Sigmoid colon (tissue), 7 donors: ENCODE results near the gene NUCB1. TPM values are rescaled to one million over a fixed set of nuclear protein-coding genes. Genes with fewer than 3 reads are reported as not detected.
A peak's percentile ranks its signal among the peaks of the same experiment; 100 is the strongest.
"Not testable (repeated sequence)": the region's sequence is repeated elsewhere in the genome, so short reads cannot be mapped to it uniquely, and the experiment has no call there.

Source experiments
- DNase-seq: peaks from one replicate; pipeline ENCODE4 v3.0.0-alpha.2; 2019
- H3K27ac ChIP-seq, 4 donors: fragments of 200-600 bp; sonication (generic); one replicate each; pipeline ENCODE4 v1.5.1; 2016 to 2019; ENCODE audit warnings: mild to moderate bottlenecking in 1 of 4
- H3K27me3 ChIP-seq, 3 donors: fragments of 200-600 bp; sonication (generic); one replicate each; pipeline ENCODE4 v1.5.1; 2019; ENCODE audit warnings: mild to moderate bottlenecking in 1 of 3
- H3K36me3 ChIP-seq, 4 donors: fragments of 200-600 bp; sonication (generic); one replicate each; pipeline ENCODE4 v1.5.1; 2016 to 2019
- H3K4me1 ChIP-seq, 4 donors: fragments of 200-600 bp; sonication (generic); one replicate each; pipeline ENCODE4 v1.5.1; 2017 to 2019
- H3K4me3 ChIP-seq, 4 donors: fragments of 200-600 bp; sonication (generic); one replicate each; pipeline ENCODE4 v1.5.1; 2017 to 2019; ENCODE audit warnings: mild to moderate bottlenecking in 2 of 4, moderate library complexity in 1 of 4
- H3K9me3 ChIP-seq, 4 donors: fragments of 200-600 bp in 3 of 4; sonication (generic) in 3 of 4; one replicate each; pipeline versions ENCODE4 v1.5.1 to v1.6.1; 2013 to 2019
- CTCF ChIP-seq, 4 experiments: fragments of 450-650 bp in 3 of 4; fragments of 200-600 bp in 1 of 4; IDR thresholded peaks; one replicate each; pipeline ENCODE4 v1.5.1; 2016 to 2019; ENCODE audit warnings: antibody characterized with exemption in 4 of 4, mild to moderate bottlenecking in 3 of 4, moderate library complexity in 2 of 4
- EP300 ChIP-seq, 4 donors: sonication (generic); formaldehyde crosslinking; IDR thresholded peaks; one replicate each; pipeline ENCODE4 v1.6.1; 2017; ENCODE audit warnings: antibody characterized with exemption in 4 of 4
- POLR2A ChIP-seq, 2 donors: fragments of 450-650 bp; IDR thresholded peaks; one replicate each; pipeline ENCODE4 v1.6.1; 2016; ENCODE audit warnings: antibody characterized with exemption in 2 of 2, mild to moderate bottlenecking in 2 of 2, moderate library complexity in 2 of 2
- POLR2AphosphoS5 ChIP-seq, 4 donors: sonication (generic); formaldehyde crosslinking; IDR thresholded peaks; one replicate each; pipeline ENCODE4 v1.6.1; 2017; ENCODE audit warnings: antibody characterized with exemption in 4 of 4
- WGBS, 2 donors: extraction: QIAGEN DNeasy Blood & Tissue Kit; methylation state at CpG; one replicate each; pipeline ENCODE4 v1.1.7; 2013; 5-methylcytosine and 5-hydroxymethylcytosine counted together
- intact Hi-C: fragments of 100-400 bp; cut with DNase I; formaldehyde crosslinking; loops from one replicate; pipeline ENCODE4 v1.15.1; 2023
- polyA plus RNA-seq, 3 donors: library from polyadenylated mRNA; stranded (reverse); fragments of 200-250 nt; gene quantifications; one replicate each; pipeline ENCODE4 v1.2.3, GENCODE V29; 2013
- total RNA-seq, 4 donors: library from RNA; depleted of rRNA; stranded (reverse); fragments of >200 nt; gene quantifications; one replicate each; pipeline ENCODE4 v1.1.0, GENCODE V29; 2016
- donor health status: healthy with polysubstance abuse.
- donor health status: Bipolar disorder and iron deficiency.
- donor health status: healthy.

The NUCB1 gene
- total and polyA plus RNA-seq, 7 donors = 43.0 to 303 (median 174) TPM

GRCh38 chr19:48876043-48876981, 23.8 kb upstream of the NUCB1 start:
- intact Hi-C loops = loop anchor here (10.0 kb wide), 1 partner anchor 552 kb away; the partner anchor contains the start of gene EMP3
- peak in 1 of 4 donors; percentile 50 for TF ChIP-seq POLR2AphosphoS5 (IDR thresholded peaks at IDR 0.05)
- DNase-seq, H3K27me3 ChIP-seq, H3K9me3 ChIP-seq: not testable (repeated sequence)
- H3K4me3 ChIP-seq = peak overlapping the region in 2 of 4 donors; percentile 94 to 95
- H3K27ac ChIP-seq = peak overlapping the region; percentile 99 to 100 (median 100)
- peaks cover 5 to 47% (median 15%) of the 10 kb centered on the region in 4 donors for H3K36me3 ChIP-seq
- peaks cover 0 to 48% (median 38%) of the 10 kb centered on the region in 4 donors for H3K4me1 ChIP-seq
- 70 to 72% methylated on average over 30 of the region's 30 CpGs for WGBS, 2 donors

GRCh38 chr19:48877855-48878195, 22.3 kb upstream of the NUCB1 start:
- no peaks in the 10 kb centered on the region for H3K9me3 ChIP-seq
- no peak for DNase-seq
- 85 to 89% methylated on average over 6 of the region's 6 CpGs for WGBS, 2 donors
- H3K27me3 ChIP-seq = no peaks in the 10 kb centered on the region
- intact Hi-C loops = loop anchor here (10.0 kb wide), 1 partner anchor 553 kb away; the partner anchor contains the start of gene EMP3
- peaks cover 0 to 41% (median 38%) of the 10 kb centered on the region in 4 donors for H3K4me1 ChIP-seq
- H3K27ac ChIP-seq = peak overlapping the region in 3 of 4 donors; percentile 29 to 43 (median 39)
- peaks cover 5 to 47% (median 15%) of the 10 kb centered on the region in 4 donors for H3K36me3 ChIP-seq
- TF ChIP-seq POLR2AphosphoS5 (IDR thresholded peaks at IDR 0.05) (no peak), EP300 (IDR thresholded peaks at IDR 0.05) (no peak), CTCF (IDR thresholded peaks at IDR 0.05) (no peak), POLR2A (IDR thresholded peaks at IDR 0.05) (no peak)
- H3K4me3 ChIP-seq = no peak overlapping the region

- Histone ChIP-seq H3K4me1 (peaks cover 0 to 39% (median 36%) of the 10 kb centered on the region in 4 donors), H3K27me3 (no peaks in the 10 kb centered on the region), H3K27ac (peak overlapping the region; percentile 29 to 45 (median 41)), H3K4me3 (no peak overlapping the region), H3K9me3 (no peaks in the 10 kb centered on the region), H3K36me3 (peaks cover 5 to 47% (median 15%) of the 10 kb centered on the region in 4 donors)
- DNase-seq = no peak
- 80 to 82% methylated on average over 11 of the region's 11 CpGs for WGBS, 2 donors
- TF ChIP-seq POLR2A (IDR thresholded peaks at IDR 0.05) (no peak), POLR2AphosphoS5 (IDR thresholded peaks at IDR 0.05) (peak in 1 of 4 donors; percentile 11)
- intact Hi-C loops = loop anchor here (10.0 kb wide), 1 partner anchor 554 kb away; the partner anchor contains the start of gene EMP3
Observed at GRCh38 chr19:48878196-48879024, 21.7 kb upstream of the NUCB1 start.

GRCh38 chr19:48879025-48879637, 21.0 kb upstream of the NUCB1 start:
- no peak for TF ChIP-seq POLR2A (IDR thresholded peaks at IDR 0.05)
- no peak for TF ChIP-seq POLR2AphosphoS5 (IDR thresholded peaks at IDR 0.05)
- no peak for TF ChIP-seq EP300 (IDR thresholded peaks at IDR 0.05)
- TF ChIP-seq CTCF (IDR thresholded peaks at IDR 0.05) = no peak
- H3K27me3 ChIP-seq = no peaks in the 10 kb centered on the region
- H3K4me3 ChIP-seq = no peak overlapping the region
- DNase-seq = no peak
- H3K9me3 ChIP-seq = no peaks in the 10 kb centered on the region
- 94 to 97% methylated on average over 13 of the region's 13 CpGs for WGBS, 2 donors
- H3K4me1 ChIP-seq = peaks cover 0 to 31% (median 29%) of the 10 kb centered on the region in 4 donors
- H3K27ac ChIP-seq = peak overlapping the region in 3 of 4 donors; percentile 39 to 45 (median 43)
- peaks cover 3 to 40% (median 11%) of the 10 kb centered on the region in 4 donors for H3K36me3 ChIP-seq
- intact Hi-C loops = loop anchor here (10.0 kb wide), 1 partner anchor 554 kb away; the partner anchor contains the start of gene EMP3

- intact Hi-C loops = loop anchor here (10.0 kb wide), 1 partner anchor 555 kb away; the partner anchor contains the start of gene EMP3
- H3K9me3 ChIP-seq, H3K27me3 ChIP-seq, H3K4me3 ChIP-seq, DNase-seq: not testable (repeated sequence)
- Histone ChIP-seq H3K4me1 (peaks cover 0 to 26% (median 24%) of the 10 kb centered on the region in 4 donors), H3K36me3 (peaks cover 0 to 34% (median 6%) of the 10 kb centered on the region in 4 donors), H3K27ac (peak overlapping the region in 2 of 4 donors; percentile 24 to 43)
- whole genome bisulfite sequencing, 2 donors = 93 to 94% methylated on average over 9 of the region's 9 CpGs
Observed at GRCh38 chr19:48879696-48880095, 20.4 kb upstream of the NUCB1 start.
